NCI-H2196 treated with DMSO at 0.1 percent for 48 hours (cell line): ENCODE data around the gene ST6GALNAC2.
A peak's percentile ranks its signal among the peaks of the same experiment; 100 is the strongest.
"Not testable (repeated sequence)": the region's sequence is repeated elsewhere in the genome, so short reads cannot be mapped to it uniquely, and the experiment has no call there.

Source experiments
- DNase-seq: peaks from one replicate; lab custom pipeline; 2025; ENCODE audit not compliant: unreplicated experiment; lab: John Stamatoyannopoulos, UW

The ST6GALNAC2 gene

GRCh38 chr17:76528528-76529223 is 57.0 kb downstream of the ST6GALNAC2 start:
- no peak for DNase-seq

- DNase-seq = no peak
Measured at GRCh38 chr17:76528156-76528527, 57.5 kb downstream of the ST6GALNAC2 start.

GRCh38 chr17:76527430-76528111 is 58.1 kb downstream of the ST6GALNAC2 start:
- no peak for DNase-seq

- not testable (repeated sequence) for DNase-seq
Measured at GRCh38 chr17:76527016-76527415, 58.6 kb downstream of the ST6GALNAC2 start.

- not testable (repeated sequence) for DNase-seq
Measured at GRCh38 chr17:76525513-76525833, 60.2 kb downstream of the ST6GALNAC2 start.

GRCh38 chr17:76524598-76525512 is 60.8 kb downstream of the ST6GALNAC2 start:
- no peak for DNase-seq

GRCh38 chr17:76523084-76524037 is 62.3 kb downstream of the ST6GALNAC2 start:
- peak; percentile 74 for DNase-seq

GRCh38 chr17:76521683-76522082 is 64.0 kb downstream of the ST6GALNAC2 start:
- not testable (repeated sequence) for DNase-seq

- no peak for DNase-seq
Measured at GRCh38 chr17:76521262-76521661, 64.4 kb downstream of the ST6GALNAC2 start.

- DNase-seq = no peak
Measured at GRCh38 chr17:76519048-76519966, 66.4 kb downstream of the ST6GALNAC2 start.

GRCh38 chr17:76517638-76518038 is 68.0 kb downstream of the ST6GALNAC2 start:
- no peak for DNase-seq
